Stimulated activated CD4-positive, alpha-beta T cell treated with anti-CD3 and anti-CD28 coated beads, Interleukin-4, amount 100 ng/mL, for 1 hour (primary cell): ENCODE results near the gene SIGLEC10.
"Not testable (repeated sequence)": the region's sequence is repeated elsewhere in the genome, so short reads cannot be mapped to it uniquely, and the experiment has no call there.

Source experiments
- DNase-seq: peaks from one replicate; pipeline ENCODE4 v3.0.0-alpha.2; 2020

Gene SIGLEC10, protein sequence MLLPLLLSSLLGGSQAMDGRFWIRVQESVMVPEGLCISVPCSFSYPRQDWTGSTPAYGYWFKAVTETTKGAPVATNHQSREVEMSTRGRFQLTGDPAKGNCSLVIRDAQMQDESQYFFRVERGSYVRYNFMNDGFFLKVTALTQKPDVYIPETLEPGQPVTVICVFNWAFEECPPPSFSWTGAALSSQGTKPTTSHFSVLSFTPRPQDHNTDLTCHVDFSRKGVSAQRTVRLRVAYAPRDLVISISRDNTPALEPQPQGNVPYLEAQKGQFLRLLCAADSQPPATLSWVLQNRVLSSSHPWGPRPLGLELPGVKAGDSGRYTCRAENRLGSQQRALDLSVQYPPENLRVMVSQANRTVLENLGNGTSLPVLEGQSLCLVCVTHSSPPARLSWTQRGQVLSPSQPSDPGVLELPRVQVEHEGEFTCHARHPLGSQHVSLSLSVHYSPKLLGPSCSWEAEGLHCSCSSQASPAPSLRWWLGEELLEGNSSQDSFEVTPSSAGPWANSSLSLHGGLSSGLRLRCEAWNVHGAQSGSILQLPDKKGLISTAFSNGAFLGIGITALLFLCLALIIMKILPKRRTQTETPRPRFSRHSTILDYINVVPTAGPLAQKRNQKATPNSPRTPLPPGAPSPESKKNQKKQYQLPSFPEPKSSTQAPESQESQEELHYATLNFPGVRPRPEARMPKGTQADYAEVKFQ

DNA sequence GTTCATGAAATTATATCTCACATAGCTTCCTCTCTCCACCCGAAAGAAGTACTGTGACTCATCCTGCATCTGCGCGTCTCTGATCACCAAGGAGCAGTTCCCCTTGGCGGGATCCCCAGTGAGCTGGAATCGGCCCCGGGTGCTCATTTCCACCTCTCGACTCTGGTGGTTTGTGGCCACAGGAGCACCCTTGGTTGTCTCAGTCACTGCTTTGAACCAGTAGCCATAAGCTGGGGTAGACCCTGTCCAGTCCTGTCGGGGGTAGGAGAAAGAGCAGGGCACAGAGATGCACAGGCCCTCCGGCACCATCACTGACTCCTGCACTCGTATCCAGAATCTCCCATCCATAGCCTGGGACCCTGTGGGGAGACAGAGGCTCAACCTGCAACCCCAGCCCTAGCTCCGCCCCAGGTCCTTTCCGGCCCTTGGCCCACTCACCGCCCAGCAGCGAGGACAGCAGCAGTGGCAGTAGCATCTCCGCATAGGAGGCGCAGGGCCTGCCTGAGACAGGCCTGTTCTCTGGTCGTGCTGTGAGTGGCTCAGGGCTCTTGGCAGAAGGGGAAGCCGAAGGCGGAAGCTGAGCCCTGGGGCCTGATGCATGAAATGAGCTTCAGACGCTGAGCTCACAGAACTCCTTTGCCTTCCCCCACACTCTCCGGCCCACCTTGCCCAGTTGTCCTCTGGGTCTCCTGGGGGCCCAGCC, at the start of gene SIGLEC10:
Gene SIGLEC10, minus strand, starts transcription at position 536 of the 703 bp plus-strand sequence. Its CDS starts 61 bp downstream, at position 475.
- peak; percentile 21 for DNase-seq

GRCh38 chr19:51466723-51467122, 49.3 kb upstream of the SIGLEC10 start:
- DNase-seq, result no peak

DNA sequence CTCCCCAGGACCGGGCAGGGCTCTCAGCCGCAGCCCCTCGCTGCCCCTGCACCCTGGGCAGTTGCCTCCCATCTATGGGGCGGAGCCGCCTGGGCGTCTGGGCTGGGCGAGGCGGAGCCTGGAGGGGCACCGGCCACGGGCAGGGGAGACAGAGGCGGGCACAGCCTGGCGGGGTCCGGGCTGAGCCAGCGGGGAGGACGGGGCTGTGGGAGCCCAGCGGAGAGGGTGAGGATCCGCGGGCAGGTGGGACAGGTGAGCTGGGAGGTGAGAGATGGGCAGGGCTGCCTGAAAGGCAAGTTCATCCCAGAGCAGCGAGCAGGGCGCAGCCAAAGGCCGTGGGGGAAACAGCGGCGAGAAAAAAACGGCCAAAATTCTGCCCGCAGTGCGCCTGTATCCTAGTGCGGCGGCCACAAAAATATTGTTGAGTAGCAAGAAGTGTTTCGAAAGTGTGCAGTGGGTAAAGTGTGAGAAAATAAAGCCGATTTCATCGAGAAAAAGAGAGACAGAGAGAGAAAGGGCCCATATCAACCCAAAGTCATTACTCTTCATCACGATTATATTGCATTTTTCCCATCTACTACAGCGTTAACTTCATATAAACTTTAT, 46.6 kb upstream of the SIGLEC10 start:
- DNase-seq, result not testable (repeated sequence)

DNA sequence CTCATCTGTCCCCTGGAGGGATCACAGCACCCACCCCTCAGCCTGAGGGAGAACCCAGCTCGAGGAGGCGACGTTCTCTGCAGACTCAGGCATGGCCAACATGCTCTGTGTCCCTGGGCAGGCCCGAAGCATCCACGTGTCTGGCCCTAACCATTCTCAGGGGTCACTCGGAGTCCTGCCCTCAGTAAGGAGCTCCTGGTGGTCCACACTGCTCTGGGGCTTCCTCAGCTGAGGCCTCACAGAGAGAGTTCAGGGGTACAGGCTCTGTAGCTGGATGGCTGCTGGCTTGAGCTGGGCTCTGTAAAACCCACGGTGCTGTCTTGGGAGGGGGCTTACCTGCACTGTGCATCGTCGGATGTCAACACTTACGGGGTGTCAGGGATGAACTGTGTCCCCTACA, 45.2 kb upstream of the SIGLEC10 start:
- DNase-seq, result no peak

GRCh38 chr19:51462276-51462675, 44.8 kb upstream of the SIGLEC10 start:
- no peak for DNase-seq

DNA sequence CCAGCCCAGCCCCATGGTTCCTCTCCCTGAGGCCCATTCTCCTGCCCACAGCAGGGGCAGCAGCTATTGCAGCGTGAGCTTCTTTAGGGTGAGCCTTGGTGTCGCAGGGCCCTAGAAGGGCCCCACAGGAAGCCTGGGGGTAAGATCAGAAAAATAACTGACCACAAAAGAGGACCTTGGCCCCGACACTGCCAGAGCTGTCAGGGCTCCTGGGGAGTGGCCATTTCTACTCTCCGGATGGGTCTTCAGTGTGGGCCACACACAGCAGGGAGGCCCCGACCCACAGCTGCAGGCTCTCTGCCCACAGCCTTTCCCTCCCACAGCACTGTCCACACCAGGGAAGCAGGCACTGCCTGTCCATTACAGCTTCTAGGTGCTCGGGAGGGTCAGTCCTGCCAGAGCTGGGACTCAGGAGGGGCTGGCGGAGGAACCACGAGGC, 44.3 kb upstream of the SIGLEC10 start:
- no peak for DNase-seq

DNA sequence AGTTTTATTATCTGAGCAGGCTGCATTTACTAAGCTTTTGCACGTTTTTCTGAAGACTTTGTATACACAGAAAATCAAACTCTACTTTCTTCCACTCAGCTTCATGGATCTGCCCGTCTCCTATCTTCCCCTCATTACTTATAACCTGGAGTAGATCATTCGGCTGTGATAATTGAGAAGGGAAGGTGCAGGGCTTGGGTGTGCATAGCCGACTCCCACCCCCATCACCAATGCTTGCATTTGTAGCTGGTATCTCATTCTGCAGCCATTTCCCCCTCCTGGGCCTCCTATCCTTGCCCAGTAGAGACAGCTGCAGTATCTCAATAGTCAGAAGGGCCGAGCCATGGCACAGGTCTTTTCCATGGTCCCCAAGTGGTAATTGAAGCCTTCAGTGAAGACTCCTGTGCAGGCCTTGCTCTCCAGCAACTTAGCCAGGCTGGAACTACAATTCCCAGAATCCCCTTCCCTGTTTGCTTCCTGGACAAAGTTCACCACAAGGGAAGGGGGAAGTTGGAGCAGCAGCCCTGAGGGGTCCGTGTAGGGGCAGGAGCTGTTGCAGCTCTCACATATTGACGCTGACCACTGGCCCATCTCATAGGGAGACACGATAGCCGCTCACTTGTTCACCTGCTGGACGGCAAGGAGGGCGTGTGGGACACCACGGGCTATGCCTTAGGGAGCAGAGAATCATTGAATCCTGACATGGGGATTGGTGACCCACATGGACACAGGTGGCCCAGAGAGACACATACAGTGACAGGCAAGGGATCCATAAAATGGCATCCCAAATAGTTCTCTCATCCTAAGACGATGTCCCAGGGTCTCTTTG, 42.9 kb upstream of the SIGLEC10 start:
- DNase-seq, result no peak

GRCh38 chr19:51458899-51459505, 41.6 kb upstream of the SIGLEC10 start:
- no peak for DNase-seq

GRCh38 chr19:51458051-51458645, 40.7 kb upstream of the SIGLEC10 start, which contains the start of gene SIGLEC8:
SIGLEC8 (minus strand) TSS chr19:51458454; CDS start chr19:51458387, 67 bp downstream.
- DNase-seq, result no peak

GRCh38 chr19:51457351-51458013, 40.0 kb upstream of the SIGLEC10 start:
- DNase-seq, result no peak

GRCh38 chr19:51456541-51457290, 39.3 kb upstream of the SIGLEC10 start:
- no peak for DNase-seq

DNA sequence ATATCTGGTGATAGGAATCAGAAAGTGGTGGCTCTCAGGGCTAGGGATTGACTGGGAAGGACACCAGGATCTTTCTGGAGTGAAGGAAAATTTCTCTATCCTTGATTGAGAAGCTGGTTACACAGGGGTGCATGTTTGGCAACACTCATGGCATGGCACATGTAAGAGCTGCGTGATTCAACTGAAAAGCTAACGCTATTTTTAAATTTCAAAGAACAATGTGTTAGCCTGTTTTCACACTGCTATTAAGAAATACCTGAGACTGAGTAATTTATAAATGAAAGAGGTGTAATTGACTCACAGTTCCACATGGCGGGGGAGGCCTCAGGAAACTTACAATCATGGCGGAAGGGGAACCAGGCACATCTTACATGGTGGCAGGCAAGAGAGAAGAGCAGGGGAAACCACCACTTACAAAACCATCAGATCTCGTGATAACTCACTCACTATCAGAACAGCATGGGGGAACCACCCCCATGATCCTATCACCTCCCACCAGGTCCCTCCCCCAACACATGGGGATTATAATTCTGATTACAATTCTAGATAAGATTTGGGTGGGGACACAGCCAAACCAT, 33.4 kb upstream of the SIGLEC10 start:
- DNase-seq, result peak; percentile 56

DNA sequence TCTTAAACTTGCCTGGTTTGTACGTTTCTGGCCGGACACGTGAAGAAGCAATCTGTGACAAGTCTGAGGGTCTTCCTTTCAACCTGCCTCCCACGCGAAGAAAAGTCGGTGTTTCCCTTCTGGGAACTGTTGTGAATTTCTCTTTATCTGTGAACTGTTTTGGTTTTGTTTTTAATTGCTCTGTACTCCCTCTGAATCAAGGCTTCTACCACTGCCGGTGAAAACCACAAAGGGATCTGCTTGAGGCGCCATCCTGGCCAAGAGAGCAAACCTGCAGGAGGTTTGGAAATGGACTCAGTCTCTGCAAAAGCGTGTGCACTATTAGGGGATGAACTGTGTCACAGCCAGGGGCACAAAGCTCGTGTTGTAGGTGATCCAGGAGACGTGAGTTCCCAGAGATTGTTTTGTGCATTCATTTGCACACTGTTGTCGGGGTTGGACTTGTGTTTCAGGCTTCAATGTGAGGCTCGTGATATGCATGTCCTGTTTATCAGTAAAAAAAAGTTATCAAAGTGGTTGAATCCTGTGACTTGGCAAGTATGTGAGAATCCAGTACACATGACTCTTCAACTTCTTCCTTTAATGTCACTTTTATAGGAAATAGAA, 31.1 kb upstream of the SIGLEC10 start:
- DNase-seq, result peak; percentile 55

- no peak for DNase-seq
These were observed 30.6 kb upstream of the SIGLEC10 start for GRCh38 chr19:51448011-51448410.

- not testable (repeated sequence) for DNase-seq
These were observed 30.1 kb upstream of the SIGLEC10 start for GRCh38 chr19:51447510-51447909.

- peak; percentile 79 for DNase-seq
These were observed 24.3 kb upstream of the SIGLEC10 start for GRCh38 chr19:51441410-51442390.

DNA sequence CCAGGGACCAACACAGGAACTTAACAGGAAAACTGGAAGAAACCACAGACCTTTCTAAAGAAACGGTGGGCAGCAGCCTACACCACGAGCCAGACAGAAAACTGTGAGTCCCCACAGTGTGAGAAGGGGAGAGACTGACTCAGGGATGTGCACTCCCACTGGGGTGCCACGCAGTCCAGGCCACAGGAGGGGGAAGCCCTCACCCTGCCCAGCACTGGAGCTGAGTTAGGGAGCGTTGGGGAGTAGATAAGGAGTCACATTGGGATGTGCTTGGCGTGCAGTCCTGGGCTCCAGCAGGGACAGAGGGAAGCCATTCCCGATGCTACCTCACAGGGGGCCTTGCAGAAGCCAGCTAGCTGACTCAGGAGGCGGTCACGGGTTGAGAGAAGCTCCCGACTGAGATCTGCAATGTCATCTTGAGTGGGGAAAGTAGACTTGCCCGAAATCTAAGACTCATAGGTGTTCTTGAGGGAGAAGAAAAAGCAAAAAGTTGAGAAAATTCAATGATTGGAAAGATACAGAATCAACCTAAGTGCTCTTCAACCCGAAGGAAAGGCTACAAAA, 23.5 kb upstream of the SIGLEC10 start:
- peak; percentile 66 for DNase-seq
